ENCODE data around the gene PLD4.
"Not testable (repeated sequence)": the region's sequence is repeated elsewhere in the genome, so short reads cannot be mapped to it uniquely, and the experiment has no call there.

PLD4 gene

DNA sequence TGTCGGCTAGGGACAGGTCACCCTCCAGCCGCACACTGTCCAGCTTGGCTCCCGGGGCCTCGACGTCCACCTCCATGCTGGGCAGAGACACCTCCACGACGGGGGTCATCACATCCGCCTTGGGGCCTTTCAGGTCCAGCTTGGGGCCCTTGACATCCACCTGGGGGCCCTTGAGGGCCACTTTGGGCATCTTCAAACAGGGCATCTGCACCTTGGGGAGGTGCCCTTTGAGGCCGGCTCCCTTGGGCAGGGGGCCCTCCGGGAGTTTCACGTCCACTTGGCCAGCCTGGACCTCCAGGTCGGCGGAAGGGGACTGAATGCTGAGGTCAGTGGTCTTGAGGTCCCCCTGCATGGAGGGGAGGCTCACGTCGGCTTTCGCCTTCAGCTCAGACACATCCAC is 17.9 kb downstream of the PLD4 start:
- DNase-seq = no peak

DNA sequence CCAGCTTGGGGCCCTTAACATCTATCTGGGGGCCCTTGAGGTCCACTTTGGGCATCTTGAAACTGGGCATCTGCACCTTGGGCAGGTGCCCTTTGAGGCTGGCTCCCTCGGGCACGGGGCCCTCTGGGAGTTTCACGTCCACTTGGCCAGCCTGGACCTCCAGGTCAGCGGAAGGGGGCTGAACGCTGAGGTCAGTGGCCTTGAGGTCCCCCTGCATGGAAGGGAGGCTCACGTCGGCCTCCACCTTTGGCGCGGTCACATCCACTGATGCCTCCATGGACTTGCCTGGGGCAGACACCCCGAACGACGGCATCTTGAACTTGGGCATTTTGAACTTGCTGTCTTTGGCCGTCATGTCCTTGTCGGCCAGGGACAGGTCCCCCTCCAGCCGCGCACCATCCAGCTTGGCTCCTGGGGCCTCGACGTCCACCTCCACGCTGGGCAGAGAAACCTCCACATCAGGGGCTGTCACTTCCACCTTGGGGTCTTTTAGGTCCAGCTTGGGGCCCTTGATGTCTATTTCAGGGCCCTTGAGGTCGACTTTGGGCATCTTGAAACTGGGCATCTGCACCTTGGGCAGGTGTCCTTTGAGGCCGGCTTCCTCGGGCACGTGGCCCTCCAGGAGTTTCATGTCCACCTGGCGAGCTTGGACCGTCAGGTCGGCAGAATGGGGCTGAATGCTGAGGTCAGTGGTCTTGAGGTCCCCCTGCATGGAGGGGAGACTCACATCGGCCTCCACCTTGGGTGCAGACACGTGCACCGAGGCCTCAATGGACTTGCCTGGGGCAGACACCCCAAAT is 18.7 kb downstream of the PLD4 start:
- DNase-seq = not testable (repeated sequence)

DNA sequence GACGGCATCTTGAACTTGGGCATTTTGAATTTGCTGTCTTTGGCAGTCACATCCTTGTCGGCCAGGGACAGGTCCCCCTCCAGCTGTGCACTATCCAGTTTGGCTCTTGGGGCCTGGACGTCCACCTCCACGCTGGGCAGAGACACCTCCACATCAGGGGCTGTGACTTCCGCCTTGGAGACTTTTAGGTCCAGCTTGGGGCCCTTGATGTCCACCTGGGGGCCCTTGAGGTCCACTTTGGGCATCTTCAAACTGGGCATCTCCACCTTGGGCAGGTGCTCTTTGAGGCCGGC is 19.3 kb downstream of the PLD4 start:
- not testable (repeated sequence) for DNase-seq

DNA sequence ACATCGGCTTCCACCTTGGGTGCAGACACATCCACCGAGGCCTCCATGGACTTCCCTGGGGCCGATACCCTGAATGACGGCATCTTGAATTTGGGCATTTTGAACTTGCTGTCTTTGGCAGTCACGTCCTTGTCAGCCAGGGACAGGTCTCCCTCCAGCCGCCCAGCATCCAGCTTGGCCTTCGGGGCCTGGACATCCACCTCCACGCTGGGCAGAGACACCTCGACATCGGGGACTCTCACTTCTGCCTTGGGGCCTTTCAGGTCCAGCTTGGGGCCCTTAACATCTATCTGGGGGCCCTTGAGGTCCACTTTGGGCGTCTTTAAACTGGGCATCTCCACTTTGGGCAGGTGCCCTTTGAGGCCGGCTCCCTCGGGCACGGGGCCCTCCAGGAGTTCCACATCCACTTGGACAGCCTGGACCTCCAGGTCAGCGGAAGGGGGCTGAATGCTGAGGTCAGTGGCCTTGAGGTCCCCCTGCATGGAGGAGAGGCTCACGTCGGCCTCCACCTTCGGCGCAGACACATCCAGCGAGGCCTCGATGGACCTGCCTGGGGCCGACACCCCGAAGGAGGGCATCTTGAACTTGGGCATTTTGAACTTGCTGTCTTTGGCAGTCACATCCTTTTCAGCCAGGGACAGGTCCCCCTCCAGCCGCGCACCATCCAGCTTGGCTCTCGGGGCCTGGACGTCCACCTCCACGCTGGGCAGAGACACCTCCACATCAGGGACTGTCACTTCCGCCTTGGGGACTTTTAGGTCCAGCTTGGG is 19.9 kb downstream of the PLD4 start:
- not testable (repeated sequence) for DNase-seq

DNA sequence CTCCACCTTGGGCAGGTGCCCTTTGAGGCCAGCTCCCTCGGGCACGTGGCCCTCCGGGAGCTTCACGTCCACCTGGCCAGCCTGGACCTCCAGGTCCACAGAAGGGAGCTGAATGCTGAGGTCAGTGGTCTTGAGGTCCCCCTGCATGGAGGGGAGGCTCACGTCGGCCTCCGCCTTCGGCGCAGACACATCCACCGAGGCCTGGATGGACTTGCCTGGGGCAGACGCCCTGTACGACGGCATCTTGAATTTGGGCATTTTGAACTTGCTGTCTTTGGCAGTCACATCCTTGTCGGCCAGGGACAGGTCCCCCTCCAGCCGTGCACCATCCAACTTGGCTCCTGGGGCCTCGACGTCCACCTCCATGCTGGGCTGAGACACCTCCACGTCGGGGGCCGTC is 20.6 kb downstream of the PLD4 start:
- DNase-seq = not testable (repeated sequence)

DNA sequence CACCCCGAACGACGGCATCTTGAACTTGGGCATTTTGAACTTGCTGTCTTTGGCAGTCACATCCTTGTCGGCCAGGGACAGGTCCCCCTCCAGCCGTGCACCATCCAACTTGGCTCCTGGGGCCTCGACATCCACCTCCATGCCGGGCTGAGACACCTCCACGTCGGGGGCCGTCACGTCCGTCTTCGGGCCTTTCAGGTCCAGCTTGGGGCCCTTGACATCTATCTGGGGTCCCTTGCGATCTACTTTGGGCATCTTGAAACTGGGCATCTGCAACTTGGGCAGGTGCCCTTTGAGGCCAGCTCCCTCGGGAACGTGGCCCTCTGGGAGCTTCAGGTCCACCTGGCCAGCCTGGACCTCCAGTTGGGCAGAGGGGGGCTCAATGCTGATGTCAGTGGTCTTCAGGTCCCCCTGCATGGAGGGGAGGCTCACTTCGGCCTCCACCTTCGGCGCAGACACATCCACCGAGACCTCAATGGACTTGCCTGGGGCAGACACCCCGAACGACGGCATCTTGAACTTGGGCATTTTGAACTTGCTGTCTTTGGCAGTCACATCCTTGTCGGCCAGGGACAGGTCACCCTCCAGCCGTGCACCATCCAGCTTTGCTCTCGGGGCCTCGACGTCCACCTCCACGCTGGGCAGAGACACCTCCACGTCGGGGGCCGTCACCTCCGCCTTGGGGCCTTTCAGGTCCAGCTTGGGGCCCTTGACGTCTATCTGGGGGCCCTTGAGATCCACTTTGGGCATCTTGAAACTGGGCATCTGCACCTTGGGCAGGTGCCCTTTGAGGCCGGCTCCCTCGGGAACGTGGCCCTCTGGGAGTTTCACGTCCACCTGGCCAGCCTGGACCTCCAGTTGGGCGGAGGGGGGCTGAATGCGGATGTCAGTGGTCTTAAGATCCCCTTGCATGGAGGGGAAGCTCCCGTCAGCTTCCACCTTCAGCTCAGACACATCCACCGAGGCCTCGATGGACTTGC is 21.6 kb downstream of the PLD4 start:
- not testable (repeated sequence) for DNase-seq

DNA sequence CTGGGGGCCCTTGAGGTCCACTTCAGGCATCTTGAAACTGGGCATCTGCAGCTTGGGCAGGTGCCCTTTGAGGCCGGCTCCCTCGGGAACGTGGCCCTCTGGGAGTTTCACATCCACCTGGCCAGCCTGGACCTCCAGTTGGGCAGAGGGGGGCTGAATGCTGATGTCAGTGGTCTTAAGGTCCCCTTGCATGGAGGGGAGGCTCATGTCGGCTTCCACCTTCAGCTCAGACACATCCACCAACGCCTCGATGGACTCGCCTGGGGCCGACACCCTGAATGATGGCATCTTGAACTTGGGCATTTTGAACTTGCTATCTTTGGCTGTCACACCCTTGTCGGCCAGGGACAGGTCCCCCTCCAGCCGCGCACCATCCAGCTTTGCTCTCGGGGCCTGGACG is 22.5 kb downstream of the PLD4 start:
- not testable (repeated sequence) for DNase-seq

DNA sequence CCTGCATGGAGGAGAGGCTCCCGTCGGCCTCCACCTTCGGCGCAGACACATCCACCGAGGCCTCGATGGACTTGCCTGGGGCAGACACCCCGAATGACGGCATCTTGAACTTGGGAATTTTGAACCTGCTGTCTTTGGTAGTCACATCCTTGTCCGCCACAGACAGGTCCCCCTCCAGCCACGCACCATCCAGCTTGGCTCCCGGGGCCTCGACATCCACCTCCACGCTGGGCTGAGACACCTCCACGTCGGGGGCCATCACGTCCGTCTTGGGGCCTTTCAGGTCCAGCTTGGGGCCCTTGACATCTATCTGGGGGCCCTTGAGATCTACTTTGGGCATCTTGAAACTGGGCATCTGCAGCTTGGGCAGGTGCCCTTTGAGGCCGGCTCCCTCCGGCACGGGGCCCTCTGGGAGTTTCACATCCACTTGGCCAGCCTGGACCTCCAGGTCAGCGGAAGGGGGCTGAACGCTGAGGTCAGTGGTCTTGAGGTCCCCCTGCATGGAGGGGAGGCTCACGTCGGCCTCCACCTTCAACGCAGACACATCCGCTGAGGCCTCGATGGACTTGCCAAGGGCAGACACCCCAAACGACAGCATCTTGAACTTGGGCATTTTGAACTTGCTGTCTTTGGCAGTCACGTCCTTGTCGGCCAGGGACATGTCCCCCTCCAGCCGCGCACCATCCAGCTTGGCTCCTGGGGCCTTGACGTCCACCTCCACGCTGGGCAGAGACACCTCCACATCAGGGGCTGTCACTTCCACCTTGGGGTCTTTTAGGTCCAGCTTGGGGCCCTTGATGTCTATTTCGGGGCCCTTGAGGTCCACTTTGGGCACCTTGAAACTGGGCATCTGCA is 23.4 kb downstream of the PLD4 start:
- not testable (repeated sequence) for DNase-seq

DNA sequence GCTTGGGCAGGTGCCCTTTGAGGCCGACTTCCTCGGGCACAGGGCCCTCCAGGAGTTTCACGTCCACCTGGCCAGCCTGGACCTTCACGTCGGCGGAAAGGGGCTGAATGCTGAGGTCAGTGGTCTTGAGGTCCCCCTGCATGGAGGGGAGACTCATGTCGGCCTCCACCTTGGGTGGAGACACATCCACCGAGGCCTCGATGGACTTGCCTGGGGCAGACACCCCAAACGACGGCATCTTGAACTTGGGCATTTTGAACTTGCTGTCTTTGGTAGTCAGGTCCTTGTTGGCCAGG is 24.0 kb downstream of the PLD4 start:
- no peak for DNase-seq

DNA sequence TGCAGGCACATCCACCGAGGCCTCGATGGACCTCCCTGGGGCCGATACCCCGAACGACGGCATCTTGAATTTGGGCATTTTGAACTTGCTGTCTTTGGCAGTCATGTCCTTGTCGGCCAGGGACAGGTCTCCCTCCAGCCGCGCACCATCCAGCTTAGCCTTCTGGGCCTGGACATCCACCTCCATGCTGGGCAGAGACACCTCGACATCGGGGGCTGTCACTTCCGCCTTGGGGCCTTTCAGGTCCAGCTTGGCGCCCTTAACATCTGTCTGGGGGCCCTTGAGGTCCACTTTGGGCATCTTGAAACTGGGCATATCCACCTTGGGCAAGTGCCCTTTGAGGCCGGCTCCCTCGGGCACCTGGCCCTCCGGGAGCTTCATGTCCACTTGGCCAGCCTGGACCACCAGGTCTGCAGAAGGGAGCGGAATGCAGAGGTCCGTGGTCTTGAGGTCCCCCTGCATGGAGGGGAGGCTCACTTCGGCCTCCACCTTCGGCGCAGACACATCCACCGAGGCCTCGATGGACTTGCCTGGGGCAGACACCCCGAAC is 24.8 kb downstream of the PLD4 start:
- DNase-seq = not testable (repeated sequence)

DNA sequence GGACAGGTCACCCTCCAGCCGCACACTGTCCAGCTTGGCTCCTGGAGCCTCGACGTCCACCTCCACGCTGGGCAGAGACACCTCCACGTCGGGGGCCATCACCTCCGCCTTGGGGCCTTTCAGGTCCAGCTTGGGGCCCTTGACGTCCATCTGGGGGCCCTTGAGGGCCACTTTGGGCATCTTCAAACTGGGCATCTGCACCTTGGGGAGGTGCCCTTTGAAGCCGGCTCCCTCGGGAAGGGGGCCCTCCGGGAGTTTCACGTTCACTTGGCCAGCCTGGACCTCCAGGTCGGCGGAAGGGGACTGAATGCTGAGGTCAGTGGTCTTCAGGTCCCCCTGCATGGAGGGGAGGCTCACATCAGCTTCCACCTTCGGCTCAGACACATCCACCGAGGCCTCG is 25.3 kb downstream of the PLD4 start:
- DNase-seq = no peak

DNA sequence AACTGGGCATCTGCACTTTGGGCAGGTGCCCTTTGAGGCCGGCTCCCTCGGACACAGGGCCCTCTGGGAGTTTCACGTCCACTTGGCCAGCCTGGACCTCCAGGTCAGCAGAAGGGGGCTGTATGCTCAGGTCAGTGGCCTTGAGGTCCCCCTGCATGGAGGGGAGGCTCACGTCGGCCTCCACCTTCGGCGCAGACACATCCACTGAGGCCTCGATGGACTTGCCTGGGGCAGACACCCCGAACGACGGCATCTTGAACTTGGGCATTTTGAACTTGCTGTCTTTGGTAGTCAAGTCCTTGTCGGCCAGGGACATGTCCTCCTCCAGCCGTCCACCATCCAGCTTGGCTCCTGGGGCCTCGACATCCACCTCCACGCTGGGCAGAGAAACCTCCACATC is 26.0 kb downstream of the PLD4 start:
- DNase-seq = not testable (repeated sequence)

DNA sequence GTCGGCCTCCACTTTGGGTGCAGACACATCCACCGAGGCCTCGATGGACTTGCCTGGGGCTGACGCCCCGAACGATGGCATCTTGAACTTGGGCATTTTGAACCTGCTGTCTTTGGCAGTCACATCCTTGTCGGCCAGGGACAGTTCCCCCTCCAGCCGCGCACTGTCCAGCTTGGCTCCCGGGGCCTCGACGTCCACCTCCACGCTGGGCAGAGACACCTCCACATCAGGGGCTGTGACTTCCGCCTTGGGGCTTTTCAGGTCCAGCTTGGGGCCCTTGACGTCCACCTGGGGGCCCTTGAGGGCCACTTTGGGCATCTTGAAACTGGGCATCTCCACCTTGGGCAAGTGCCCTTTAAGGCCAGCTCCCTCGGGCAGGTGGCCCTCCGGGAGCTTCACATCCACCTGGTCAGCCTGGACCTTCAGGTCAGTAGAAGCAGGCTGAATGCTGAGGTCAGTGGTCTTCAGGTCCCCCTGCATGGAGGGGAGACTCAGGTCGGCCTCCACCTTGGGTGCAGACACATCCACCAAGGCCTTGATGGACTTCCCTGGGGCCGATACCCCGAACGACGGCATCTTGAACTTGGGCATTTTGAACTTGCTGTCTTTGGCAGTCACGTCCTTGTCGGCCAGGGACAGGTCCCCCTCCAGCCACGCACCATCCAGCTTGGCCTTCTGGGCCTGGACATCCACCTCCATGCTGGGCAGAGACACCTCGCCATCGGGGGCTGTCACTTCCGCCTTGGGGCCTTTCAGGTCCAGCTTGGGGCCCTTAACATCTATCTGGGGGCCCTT is 27.4 kb downstream of the PLD4 start:
- DNase-seq = not testable (repeated sequence)

DNA sequence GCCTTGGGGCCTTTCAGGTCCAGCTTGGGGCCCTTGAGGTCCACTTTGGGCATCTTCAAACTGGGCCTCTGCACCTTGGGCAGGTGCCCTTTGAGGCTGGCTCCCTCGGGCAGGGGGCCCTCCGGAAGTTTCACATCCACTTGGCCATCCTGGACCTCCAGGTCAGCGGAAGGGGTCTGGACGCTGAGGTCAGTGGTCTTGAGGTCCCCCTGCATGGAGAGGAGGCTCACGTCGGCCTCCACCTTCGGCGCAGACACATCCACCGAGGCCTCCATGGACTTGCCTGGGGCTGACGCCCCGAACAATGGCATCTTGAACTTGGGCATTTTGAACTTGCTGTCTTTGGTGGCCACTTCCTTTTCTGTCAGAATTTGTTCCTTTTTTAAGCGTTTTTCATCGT is 28.4 kb downstream of the PLD4 start:
- no peak for DNase-seq

DNA sequence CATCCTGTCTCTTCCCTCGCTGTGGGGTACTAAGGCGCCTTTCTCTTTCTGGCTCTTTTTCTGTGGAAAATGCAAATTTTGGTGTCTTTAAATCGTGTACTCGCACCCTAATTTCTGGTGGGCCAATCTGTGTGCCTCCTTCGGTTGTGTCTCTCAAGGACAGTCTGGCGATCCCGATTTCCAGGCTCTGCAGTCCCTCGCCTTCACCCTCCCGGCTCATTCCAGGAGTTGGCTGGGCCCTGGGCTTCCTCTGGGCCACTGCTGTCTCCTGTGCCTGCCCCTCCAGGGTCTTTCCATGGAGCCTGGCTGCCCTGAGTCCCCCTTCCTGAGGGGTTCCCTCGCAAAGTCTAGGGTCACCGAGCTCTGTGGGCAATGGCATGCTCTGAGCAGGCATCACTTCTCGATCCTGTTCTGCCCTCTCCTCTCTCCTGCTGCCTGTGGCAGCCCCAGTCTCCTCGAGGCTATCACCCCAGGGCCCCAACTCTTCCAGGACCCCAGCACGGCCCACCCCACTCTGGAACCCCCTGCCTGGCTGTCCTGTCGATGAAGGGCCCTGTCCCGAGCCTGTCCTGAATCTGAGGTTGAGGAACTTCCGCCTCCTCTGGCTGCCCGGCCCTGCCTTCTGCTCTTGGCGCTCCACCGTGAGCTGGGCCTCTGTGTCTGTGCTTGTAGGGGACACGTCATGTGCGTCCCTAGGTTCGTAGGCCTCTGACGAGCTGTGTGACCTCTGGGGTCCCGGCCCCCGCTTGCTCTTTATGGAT is 29.4 kb downstream of the PLD4 start:
- DNase-seq = no peak

DNA sequence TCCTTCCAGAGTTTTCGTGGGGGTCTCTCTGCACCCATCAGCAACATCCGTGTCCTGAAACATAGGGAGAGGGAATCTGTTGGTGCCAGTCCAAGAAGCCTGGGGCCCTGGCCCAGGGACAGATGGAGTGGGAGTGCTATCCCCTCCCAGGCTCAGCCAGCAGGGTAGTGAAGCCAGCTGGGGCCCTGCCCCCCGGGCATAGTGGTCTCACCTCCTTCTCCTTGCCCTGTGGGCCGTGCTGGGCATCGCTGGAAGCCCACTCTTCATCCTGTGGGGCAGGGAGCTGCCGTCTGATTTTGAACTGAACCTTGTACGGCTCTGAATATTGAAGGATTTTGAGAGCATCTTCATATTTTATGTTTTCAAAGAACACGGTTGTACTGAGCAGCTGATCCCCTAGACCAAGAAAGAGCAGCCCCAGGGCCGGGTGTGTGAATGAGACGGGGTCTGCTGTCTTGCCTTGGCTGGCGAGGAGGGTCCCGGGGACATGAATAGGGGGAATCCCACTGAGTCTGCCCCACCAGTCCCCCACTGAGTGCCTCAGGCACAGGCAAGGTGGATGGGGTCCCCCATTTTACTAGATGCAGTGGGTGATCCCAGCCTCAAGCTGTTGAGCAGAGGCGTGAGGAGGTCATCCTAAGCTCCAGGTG is 30.2 kb downstream of the PLD4 start:
- no peak for DNase-seq

DNA sequence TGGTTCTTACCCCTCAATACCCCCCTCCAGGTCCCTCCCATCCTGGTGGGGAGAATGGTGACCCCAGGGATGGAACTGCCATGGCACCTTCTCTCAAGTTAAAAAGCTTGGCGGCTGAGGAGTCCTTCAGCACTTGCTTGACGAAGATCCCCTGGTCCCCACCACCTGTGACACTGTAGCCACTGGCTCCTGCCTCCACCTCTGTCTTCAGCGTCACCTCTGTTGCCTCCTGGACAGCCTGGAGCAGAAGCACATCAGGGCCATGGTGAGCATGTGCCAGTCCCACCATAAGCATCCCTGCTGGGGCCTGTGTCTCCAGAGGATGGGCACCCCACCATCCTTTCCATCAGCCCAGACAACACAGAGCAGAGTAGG is 30.7 kb downstream of the PLD4 start:
- no peak for DNase-seq

DNA sequence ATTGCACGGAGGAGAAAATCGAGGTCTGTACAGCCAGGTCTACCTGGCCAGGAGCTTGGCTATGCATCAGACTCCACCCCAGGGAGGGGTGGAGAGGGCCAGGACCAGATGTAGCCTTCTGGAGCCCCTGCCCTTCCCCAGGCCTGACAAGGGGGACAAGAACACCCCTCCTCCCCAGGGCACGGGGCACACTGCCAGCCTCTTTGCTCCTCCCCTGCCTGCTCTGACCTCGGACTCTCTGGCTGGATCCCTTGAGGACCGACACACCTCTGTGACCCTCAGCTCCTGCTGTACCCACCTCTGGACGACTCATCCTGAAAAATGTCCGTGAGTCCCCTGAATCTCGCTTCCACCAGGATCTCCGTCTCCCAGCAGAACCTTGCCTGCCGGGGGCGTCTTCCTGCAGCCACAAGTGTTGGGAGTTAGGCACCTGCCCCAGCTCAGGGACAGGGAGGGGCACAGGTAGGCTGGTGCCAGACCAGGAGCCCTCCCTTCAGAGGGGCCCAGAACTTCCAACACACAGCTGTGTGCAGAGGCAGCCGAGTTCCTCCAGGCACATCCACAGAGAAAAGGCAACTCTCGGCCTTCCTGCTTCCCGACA is 31.7 kb downstream of the PLD4 start:
- DNase-seq = no peak
